Measurements from ENCODE around the gene SLC25A21.

The SLC25A21 gene

DNA sequence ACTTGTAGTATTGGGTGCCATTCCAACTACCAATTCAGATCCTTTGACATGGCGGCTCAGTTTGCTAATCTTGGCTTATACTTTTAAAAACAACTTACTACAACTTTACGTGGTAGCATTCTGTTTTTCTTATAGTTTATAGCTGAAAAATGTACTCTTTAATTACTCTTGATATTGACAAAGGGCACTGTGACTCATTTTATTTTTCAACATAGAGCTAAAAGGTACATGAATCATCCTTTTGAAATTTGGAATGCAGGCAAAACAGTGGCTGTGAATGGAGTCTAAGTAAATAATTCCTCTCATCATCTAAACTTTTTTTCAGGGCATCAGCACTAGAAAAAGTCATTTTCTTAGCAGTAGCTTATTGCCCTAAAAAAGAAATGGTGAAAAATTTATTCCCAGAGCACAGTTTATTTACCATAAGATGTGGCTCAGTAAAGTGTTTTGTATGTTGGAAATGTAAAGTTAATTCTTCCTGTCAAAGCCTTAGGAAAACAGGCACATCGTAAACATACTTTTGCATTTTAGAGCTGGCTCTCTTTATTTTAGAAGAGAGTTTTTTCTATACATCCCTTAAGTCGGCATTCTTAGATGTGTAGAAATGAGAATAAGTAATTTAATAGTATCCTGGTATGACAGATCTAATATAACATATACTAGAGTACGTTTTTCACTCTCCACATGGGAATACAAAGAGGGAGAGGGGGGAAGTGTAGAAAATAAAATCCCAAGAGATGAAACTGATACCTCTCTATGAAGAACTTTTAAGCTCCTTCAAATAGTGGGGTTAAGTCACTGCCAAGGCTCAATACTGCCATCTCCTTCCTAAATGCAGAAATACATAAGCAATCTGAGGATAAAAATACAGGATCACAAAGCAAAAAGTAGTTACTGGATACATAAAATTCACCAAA lies 55.2 kb downstream of the SLC25A21 start (continued):
- no peak for TF ChIP-seq ZNF645 (tag by site-specific recombination; IDR thresholded peaks at IDR 0.05)
- no peak for TF ChIP-seq ZNF777 (tag by site-specific recombination; IDR thresholded peaks at IDR 0.05; ENCODE audit: borderline replicate concordance)
- no peak for TF ChIP-seq ZNF132 (tag by site-specific recombination; IDR thresholded peaks at IDR 0.05; ENCODE audit: borderline replicate concordance)
- TF ChIP-seq WT1 (tag by site-specific recombination; IDR thresholded peaks at IDR 0.05): no peak
- TF ChIP-seq SP2 (tag by site-specific recombination; IDR thresholded peaks at IDR 0.05): no peak
- TF ChIP-seq ZNF202 (tag by site-specific recombination; IDR thresholded peaks at IDR 0.05; ENCODE audit: borderline replicate concordance): no peak
- no peak for TF ChIP-seq SALL2 (tag by site-specific recombination; IDR thresholded peaks at IDR 0.05; ENCODE audit: borderline replicate concordance)
- TF ChIP-seq ZNF423 (tag by site-specific recombination; IDR thresholded peaks at IDR 0.05): 0 out of 2 replicates have a peak, but pooled peaks have one; percentile 19
- TF ChIP-seq ZNF10 (tag by site-specific recombination; IDR thresholded peaks at IDR 0.05): no peak
- TF ChIP-seq ZNF223 (tag by site-specific recombination; IDR thresholded peaks at IDR 0.05): no peak
- peak; percentile 30; the same call in 1 of the 2 replicates for TF ChIP-seq KLF8 (tag by site-specific recombination; IDR thresholded peaks at IDR 0.05)
- no peak for TF ChIP-seq SETDB1 (IDR thresholded peaks at IDR 0.05; ENCODE audit: insufficient read length, low read length)
- peak; percentile 91 for TF ChIP-seq ZNF654 (tag by site-specific recombination; IDR thresholded peaks at IDR 0.05; ENCODE audit: low read depth)
- 0 out of 2 replicates have a peak, but pooled peaks have one; percentile 20 for TF ChIP-seq OVOL3 (tag by site-specific recombination; IDR thresholded peaks at IDR 0.05)
- TF ChIP-seq KLF1 (tag by site-specific recombination; IDR thresholded peaks at IDR 0.05): no peak
- no peak for TF ChIP-seq ZNF169 (tag by site-specific recombination; IDR thresholded peaks at IDR 0.05)
- TF ChIP-seq ZNF701 (tag by site-specific recombination; IDR thresholded peaks at IDR 0.05): no peak
- TF ChIP-seq, protein P1, sequence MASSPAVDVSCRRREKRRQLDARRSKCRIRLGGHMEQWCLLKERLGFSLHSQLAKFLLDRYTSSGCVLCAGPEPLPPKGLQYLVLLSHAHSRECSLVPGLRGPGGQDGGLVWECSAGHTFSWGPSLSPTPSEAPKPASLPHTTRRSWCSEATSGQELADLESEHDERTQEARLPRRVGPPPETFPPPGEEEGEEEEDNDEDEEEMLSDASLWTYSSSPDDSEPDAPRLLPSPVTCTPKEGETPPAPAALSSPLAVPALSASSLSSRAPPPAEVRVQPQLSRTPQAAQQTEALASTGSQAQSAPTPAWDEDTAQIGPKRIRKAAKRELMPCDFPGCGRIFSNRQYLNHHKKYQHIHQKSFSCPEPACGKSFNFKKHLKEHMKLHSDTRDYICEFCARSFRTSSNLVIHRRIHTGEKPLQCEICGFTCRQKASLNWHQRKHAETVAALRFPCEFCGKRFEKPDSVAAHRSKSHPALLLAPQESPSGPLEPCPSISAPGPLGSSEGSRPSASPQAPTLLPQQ (tag by site-specific recombination; IDR thresholded peaks at IDR 0.05): peak; percentile 24; the same call in 1 of the 2 replicates
- TF ChIP-seq ZNF571 (tag by site-specific recombination; IDR thresholded peaks at IDR 0.05): no peak
- TF ChIP-seq, protein P2, sequence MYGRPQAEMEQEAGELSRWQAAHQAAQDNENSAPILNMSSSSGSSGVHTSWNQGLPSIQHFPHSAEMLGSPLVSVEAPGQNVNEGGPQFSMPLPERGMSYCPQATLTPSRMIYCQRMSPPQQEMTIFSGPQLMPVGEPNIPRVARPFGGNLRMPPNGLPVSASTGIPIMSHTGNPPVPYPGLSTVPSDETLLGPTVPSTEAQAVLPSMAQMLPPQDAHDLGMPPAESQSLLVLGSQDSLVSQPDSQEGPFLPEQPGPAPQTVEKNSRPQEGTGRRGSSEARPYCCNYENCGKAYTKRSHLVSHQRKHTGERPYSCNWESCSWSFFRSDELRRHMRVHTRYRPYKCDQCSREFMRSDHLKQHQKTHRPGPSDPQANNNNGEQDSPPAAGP (tag by site-specific recombination; IDR thresholded peaks at IDR 0.05): no peak
- no peak for TF ChIP-seq MYNN (tag by site-specific recombination; IDR thresholded peaks at IDR 0.05; ENCODE audit: borderline replicate concordance)
- TF ChIP-seq ZBTB17 (tag by site-specific recombination; IDR thresholded peaks at IDR 0.05): peak; percentile 54
- TF ChIP-seq EGR2 (tag by site-specific recombination; IDR thresholded peaks at IDR 0.05; ENCODE audit: low read depth): no peak
- TF ChIP-seq, protein P3, sequence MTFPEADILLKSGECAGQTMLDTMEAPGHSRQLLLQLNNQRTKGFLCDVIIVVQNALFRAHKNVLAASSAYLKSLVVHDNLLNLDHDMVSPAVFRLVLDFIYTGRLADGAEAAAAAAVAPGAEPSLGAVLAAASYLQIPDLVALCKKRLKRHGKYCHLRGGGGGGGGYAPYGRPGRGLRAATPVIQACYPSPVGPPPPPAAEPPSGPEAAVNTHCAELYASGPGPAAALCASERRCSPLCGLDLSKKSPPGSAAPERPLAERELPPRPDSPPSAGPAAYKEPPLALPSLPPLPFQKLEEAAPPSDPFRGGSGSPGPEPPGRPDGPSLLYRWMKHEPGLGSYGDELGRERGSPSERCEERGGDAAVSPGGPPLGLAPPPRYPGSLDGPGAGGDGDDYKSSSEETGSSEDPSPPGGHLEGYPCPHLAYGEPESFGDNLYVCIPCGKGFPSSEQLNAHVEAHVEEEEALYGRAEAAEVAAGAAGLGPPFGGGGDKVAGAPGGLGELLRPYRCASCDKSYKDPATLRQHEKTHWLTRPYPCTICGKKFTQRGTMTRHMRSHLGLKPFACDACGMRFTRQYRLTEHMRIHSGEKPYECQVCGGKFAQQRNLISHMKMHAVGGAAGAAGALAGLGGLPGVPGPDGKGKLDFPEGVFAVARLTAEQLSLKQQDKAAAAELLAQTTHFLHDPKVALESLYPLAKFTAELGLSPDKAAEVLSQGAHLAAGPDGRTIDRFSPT (tag by site-specific recombination; IDR thresholded peaks at IDR 0.05): no peak
- TF ChIP-seq, protein P4, sequence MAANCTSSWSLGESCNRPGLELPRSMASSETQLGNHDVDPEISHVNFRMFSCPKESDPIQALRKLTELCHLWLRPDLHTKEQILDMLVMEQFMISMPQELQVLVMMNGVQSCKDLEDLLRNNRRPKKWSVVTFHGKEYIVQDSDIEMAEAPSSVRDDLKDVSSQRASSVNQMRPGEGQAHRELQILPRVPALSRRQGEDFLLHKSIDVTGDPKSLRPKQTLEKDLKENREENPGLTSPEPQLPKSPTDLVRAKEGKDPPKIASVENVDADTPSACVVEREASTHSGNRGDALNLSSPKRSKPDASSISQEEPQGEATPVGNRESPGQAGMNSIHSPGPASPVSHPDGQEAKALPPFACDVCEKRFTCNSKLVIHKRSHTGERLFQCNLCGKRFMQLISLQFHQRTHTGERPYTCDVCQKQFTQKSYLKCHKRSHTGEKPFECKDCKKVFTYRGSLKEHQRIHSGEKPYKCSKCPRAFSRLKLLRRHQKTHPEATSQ (tag by site-specific recombination; IDR thresholded peaks at IDR 0.05): no peak
- TF ChIP-seq ZNF350 (tag by site-specific recombination; IDR thresholded peaks at IDR 0.05): no peak
- TF ChIP-seq ZNF214 (tag by site-specific recombination; IDR thresholded peaks at IDR 0.05; ENCODE audit: borderline replicate concordance): no peak
- TF ChIP-seq GLI2 (tag by site-specific recombination; IDR thresholded peaks at IDR 0.05; ENCODE audit: borderline replicate concordance, low read depth): no peak
- TF ChIP-seq ZNF426 (tag by site-specific recombination; IDR thresholded peaks at IDR 0.05): no peak
- peak; percentile 20; the same call in 1 of the 2 replicates for TF ChIP-seq KLF10 (tag by site-specific recombination; IDR thresholded peaks at IDR 0.05)
- TF ChIP-seq ZSCAN23 (tag by site-specific recombination; IDR thresholded peaks at IDR 0.05): no peak
- TF ChIP-seq, protein P5, sequence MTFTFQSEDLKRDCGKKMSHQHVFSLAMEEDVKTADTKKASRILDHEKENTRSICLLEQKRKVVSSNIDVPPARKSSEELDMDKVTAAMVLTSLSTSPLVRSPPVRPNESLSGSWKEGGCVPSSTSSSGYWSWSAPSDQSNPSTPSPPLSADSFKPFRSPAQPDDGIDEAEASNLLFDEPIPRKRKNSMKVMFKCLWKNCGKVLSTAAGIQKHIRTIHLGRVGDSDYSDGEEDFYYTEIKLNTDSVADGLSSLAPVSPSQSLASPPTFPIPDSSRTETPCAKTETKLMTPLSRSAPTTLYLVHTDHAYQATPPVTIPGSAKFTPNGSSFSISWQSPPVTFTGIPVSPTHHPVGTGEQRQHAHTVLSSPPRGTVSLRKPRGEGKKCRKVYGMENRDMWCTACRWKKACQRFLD (tag by site-specific recombination; IDR thresholded peaks at IDR 0.05): no peak
